Left forelimb (tissue), 1 donor: ENCODE results near the gene PFKFB4.
"Not testable (repeated sequence)": the region's sequence is repeated elsewhere in the genome, so short reads cannot be mapped to it uniquely, and the experiment has no call there.

Experiments
- DNase-seq: peaks from one replicate; pipeline ENCODE4 v3.0.0-alpha.2; 2018; ENCODE audit warnings: low spot score

The PFKFB4 gene

DNA sequence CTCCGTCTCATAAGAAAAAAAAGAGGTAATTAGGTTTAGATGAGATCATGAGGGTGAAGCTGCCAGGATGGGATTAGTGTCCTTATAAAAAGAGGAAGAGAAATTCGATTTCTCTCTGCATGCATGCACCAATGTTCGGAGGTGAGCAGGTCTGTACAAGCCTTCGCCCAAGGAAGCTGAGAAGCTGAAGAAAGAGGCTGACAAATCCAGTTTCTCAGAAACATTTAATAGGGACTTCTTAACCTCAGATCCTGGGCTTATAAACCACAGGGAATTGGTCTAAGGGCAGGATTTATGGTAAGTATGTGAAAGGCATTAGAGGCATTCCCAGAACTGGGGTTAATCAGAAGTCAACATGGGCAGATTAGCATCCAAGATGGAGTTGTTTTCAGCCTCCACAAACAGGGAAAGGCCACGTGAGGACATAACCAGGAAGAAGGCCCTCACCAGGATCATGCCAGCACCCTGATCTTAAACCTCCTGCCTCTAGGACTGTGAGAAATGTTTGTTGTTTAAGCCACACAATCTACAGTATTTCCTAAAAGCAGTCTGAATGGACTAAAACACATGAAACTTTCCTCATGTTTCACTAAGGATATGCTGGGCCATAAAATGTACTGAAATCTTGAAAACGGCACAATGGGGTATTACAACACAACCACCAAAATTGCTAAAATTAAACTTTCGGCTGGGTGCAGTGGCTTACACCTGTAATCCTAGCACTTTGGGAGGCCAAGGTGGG lies 64.0 kb downstream of the PFKFB4 start:
- no peak for DNase-seq

GRCh38 chr3:48486952-48487351 lies 69.7 kb downstream of the PFKFB4 start:
- no peak for DNase-seq

GRCh38 chr3:48482822-48483221 lies 73.8 kb downstream of the PFKFB4 start:
- DNase-seq, result not testable (repeated sequence)

- DNase-seq, result not testable (repeated sequence)
These were observed 75.7 kb downstream of the PFKFB4 start for GRCh38 chr3:48480891-48481290.

DNA sequence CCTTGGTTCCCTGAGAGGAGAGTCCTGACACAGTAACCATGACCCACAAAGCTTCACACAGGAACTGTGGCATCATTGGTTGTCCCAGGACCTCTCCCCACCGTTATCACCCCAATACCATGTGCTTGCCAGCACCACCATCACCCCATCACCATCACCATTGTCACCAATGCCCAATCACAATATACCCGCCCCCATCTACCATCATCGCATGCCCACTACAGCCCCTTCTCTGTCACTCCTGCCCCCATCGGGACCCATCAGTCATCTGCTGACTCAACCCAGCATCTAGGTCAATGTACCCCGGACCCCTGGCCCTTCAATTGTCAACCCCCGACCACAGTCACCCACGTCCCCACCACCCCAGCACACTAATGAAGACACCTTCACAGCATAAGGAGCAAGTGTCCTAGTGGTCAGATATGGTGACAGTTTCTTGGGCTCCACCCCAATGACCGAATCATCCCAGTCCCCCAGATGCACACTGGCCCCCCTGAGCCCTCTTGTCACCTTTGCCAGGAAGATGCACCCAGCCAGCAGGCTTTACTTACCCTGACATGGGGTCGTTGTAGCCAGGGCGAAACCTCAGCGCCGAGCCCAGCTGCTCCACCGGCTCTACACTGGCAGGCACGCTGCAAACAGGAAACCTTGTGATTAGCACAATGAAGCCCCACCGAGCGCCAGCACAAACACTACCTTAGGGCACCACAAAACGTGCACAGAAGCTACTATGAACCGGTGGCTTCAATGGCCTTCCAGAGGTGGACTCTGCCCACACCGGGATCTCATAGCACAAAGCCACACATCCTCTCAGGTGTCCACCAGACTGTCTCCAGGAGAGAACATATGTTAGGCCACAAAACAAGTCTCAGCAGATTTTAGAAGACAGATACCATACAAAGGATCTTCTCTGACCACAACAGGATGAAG lies 77.7 kb downstream of the PFKFB4 start:
- DNase-seq, result no peak

DNA sequence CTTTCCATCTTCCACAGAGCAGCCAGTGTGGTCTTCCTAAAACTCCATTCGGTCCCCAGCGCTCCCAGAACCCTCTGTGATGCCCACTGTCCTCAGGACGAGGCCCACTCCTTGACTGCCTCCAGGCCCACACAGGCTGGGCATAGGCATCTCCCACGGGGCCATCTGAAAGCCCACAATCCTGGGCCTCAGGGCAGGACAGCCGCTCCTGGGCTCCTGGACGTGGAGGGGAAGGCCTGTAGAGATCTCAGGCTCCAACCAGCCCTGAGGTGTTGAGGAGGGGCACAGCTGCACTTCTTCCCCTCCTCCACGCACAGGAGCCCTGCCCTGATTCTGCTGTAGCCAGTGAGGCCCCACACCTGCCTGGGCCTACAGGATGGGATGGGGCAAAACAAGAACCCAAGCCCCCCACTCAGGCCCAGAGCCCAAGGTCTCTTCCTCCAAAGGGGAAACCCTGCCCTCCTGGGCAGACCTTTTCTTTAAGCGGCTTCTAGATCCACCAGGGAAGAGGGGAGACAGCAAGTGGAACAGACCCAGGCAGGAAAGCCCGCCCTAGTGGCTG lies 78.6 kb downstream of the PFKFB4 start:
- no peak for DNase-seq

- no peak for DNase-seq
These were observed 80.1 kb downstream of the PFKFB4 start for GRCh38 chr3:48476426-48477053.

- DNase-seq, result no peak
These were observed 81.4 kb downstream of the PFKFB4 start for GRCh38 chr3:48475188-48475587.

- no peak for DNase-seq
These were observed 82.0 kb downstream of the PFKFB4 start for GRCh38 chr3:48474619-48475018.

DNA sequence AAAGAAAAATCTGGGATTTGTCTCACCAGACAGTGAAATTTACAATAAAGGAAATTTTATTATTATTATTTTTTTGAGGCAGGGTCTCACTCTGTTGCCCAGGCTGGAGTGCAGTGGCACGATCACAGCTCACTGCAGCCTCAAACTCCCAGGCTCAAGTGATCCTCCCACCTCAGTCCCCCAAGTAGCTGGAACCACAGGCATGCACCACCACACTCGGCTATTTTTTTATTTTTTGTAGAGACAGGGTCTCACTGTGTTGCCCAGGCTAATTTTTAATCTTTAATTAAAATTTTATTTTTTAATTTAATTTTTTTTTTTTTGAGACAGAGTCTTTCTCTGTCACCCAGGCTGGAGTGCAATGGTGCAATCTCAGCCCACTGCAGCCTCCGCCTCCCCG lies 82.6 kb downstream of the PFKFB4 start:
- not testable (repeated sequence) for DNase-seq

- no peak for DNase-seq
These were observed 83.0 kb downstream of the PFKFB4 start for GRCh38 chr3:48473617-48473952.

GRCh38 chr3:48472923-48473616 lies 83.5 kb downstream of the PFKFB4 start:
- DNase-seq, result peak; percentile 90

- no peak for DNase-seq
These were observed 84.0 kb downstream of the PFKFB4 start for GRCh38 chr3:48472673-48472922.

- no peak for DNase-seq
These were observed 86.3 kb downstream of the PFKFB4 start for GRCh38 chr3:48470286-48470685.

DNA sequence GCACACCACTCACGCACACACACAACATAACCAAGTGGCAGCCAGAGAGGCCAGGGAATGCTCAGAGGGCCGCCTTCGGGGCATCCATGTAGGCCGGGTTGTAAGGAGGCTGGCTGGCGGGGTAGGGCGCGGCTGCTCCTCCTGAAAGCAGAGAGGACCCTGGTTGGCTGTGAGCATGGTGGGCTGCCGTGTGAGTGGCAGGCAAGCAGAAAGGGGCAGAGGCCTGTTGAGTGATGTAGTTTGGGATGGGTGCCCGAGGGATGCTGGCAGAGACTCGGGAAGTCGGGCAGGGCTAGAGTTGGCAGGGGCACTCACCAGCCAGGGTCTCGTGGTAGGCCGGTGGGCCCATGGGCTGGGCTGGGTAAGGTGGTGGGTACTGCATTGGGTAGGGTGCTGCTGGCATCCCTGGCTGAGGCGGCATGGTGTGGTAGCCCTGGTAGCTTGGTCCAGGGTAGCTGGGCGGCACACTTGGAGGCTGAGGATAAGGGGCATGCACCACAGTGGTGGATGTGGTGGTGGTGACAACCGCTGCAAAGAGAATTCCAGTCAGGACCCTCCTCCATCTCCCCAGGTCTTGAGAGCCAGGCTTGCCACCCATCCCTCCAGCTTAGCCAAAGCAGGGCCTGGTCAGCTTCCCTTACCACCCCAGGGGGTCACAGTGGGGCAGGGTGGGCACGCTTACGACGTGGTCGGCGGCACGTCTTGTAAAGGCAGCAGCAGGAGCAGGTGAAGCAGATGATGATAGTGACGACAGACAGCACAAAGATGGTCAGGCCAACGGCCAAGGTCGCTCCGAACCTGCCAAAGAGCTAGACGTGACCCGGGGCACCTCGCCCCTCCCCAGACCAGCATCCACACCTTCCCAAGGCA lies 87.3 kb downstream of the PFKFB4 start:
- no peak for DNase-seq

GRCh38 chr3:48468329-48468731 lies 88.3 kb downstream of the PFKFB4 start:
- DNase-seq, result no peak
